Tibial artery (tissue), 4 donors: ENCODE measurements around the gene CTNNA3.

Experiments used
- DNase-seq, 2 donors: peaks; one replicate each; pipeline ENCODE4 v3.0.0-alpha.2; 2019
- H3K27ac ChIP-seq, 2 donors: fragments of 200-600 bp; sonication (generic) in 1 of 2; 1 replicate in 1 of 2; 2 replicates in 1 of 2; pipeline ENCODE4 v1.5.1; 2018 to 2019; ENCODE audit warnings: mild to moderate bottlenecking in 1 of 2
- H3K27me3 ChIP-seq, 2 donors: fragments of 200-600 bp; sonication (generic) in 1 of 2; one replicate each; pipeline versions ENCODE4 v1.5.1 to v1.6.0; 2016 to 2019
- H3K36me3 ChIP-seq, 3 donors: fragments of 200-600 bp; sonication (generic) in 2 of 3; one replicate each; pipeline ENCODE4 v1.5.1; 2016 to 2019; ENCODE audit warnings: mild to moderate bottlenecking in 2 of 3
- H3K4me1 ChIP-seq, 4 donors: fragments of 200-600 bp; sonication (generic) in 2 of 4; 1 replicate in 3 of 4; 2 replicates in 1 of 4; pipeline ENCODE4 v1.5.1; 2016 to 2019
- H3K4me3 ChIP-seq, 2 donors: fragments of 200-600 bp; sonication (generic) in 1 of 2; 1 replicate in 1 of 2; 2 replicates in 1 of 2; pipeline ENCODE4 v1.5.1; 2018 to 2019; ENCODE audit warnings: mild to moderate bottlenecking in 2 of 2
- H3K9me3 ChIP-seq, 3 donors: fragments of 200-600 bp; sonication (generic) in 1 of 3; one replicate each; pipeline ENCODE4 v1.5.1; 2016 to 2019
- intact Hi-C: fragments of 100-400 bp; cut with DNase I; formaldehyde crosslinking; loops from one replicate; pipeline ENCODE4 v1.15.0; 2023; ENCODE audit warnings: low total_unique reads
- TF ChIP-seq, protein P1 (sequence below), 2 experiments: fragments of 200-600 bp in 1 of 2; fragments of 450-650 bp in 1 of 2; IDR thresholded peaks; one replicate each; pipeline ENCODE4 v1.5.1; 2017 to 2019; ENCODE audit warnings: antibody characterized with exemption in 2 of 2, mild to moderate bottlenecking in 1 of 2, moderate library complexity in 1 of 2

The CTNNA3 gene

DNA sequence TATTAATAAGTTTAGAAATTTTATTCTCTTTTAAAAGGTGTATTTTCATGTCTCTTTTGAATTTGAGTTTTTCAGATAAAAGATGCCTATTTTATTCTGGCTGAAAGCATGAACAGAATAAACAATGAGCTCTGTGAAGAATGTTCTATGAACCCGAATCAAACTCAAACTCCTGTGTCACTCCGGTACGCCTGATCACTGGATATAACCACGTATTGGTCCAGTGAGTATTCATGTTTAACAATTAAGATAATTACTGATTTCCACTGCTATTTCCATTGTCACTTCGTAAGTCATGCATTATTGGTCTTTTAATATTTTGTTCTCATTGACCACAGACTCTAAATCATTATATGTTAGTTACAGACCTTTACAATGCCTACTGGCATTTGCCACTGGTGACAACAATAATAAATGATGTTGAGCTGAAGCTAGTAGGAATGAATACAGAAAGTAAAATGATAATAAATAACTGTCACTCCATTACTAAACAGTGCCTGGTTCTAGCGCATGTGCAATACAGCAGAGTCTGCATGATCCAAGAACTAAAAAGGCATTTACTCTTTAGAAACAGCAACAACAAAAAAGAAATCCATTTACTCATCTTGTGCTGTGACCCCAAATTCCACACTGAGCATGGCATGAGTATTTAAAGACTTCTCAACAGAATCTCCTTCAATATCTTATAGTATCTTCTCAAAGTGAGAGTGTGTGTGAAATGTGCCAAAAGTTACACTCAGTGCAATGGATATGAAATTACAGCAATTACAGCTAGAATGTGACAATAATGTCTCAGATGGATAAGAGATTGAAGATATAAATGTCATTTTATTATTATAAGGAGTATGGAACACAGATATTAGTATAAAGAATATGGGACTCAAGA is 1597.2 kb downstream of the CTNNA3 start:
- Histone ChIP-seq H3K4me1 (no peaks in the 10 kb centered on the region), H3K27ac (no peak overlapping the region), H3K9me3 (no peaks in the 10 kb centered on the region), H3K27me3 (no peaks in the 10 kb centered on the region), H3K4me3 (no peak overlapping the region), H3K36me3 (no peaks in the 10 kb centered on the region)
- intact Hi-C loops, result no loop called here
- TF ChIP-seq, protein P1, sequence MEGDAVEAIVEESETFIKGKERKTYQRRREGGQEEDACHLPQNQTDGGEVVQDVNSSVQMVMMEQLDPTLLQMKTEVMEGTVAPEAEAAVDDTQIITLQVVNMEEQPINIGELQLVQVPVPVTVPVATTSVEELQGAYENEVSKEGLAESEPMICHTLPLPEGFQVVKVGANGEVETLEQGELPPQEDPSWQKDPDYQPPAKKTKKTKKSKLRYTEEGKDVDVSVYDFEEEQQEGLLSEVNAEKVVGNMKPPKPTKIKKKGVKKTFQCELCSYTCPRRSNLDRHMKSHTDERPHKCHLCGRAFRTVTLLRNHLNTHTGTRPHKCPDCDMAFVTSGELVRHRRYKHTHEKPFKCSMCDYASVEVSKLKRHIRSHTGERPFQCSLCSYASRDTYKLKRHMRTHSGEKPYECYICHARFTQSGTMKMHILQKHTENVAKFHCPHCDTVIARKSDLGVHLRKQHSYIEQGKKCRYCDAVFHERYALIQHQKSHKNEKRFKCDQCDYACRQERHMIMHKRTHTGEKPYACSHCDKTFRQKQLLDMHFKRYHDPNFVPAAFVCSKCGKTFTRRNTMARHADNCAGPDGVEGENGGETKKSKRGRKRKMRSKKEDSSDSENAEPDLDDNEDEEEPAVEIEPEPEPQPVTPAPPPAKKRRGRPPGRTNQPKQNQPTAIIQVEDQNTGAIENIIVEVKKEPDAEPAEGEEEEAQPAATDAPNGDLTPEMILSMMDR (IDR thresholded peaks at IDR 0.05), result no peak
- no peak for DNase-seq

DNA sequence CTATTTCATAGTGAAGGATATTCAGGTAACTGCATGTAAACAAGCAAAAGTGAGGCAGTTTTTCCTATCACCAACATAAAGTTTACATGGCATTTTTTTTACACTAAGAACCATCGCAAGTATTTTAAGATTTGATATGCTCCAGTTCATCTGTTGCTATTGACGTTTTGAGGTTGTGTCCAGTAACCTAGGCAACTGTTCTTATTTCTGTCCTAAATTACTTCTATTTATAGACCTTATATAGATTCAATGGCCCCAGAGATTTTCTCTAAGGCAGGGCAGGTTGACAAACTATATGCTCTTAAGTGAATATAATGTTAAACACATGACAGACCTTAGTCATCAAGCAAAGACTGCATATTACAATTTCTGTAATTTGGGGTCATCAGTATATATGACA is 1600.4 kb downstream of the CTNNA3 start:
- no peak overlapping the region for H3K4me3 ChIP-seq
- H3K4me1 ChIP-seq, result no peaks in the 10 kb centered on the region
- TF ChIP-seq, protein P1 (IDR thresholded peaks at IDR 0.05), result no peak
- no peaks in the 10 kb centered on the region for H3K9me3 ChIP-seq
- H3K27ac ChIP-seq, result no peak overlapping the region
- intact Hi-C loops, result no loop called here
- H3K36me3 ChIP-seq, result no peaks in the 10 kb centered on the region
- no peak for DNase-seq
- H3K27me3 ChIP-seq, result no peaks in the 10 kb centered on the region

DNA sequence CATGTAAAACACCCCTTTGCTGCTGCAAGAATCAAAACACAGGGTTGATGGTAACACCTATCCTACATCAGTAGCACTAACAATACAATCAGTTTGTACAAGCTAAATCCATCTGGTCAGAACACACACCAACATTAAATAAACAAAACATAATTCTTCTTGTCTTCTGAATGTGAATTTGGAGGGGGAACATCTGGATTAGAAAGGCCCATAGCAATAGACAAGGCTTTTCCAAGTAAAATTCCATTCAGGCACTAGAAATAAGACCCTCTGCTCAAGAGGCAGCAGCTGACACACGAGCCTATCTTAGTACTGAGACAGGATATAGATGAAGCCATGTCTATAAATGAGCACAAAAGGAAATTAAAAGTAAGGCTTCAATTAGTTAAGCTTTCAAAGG is 1610.1 kb downstream of the CTNNA3 start:
- Histone ChIP-seq H3K27ac (no peak overlapping the region), H3K36me3 (no peaks in the 10 kb centered on the region), H3K27me3 (no peaks in the 10 kb centered on the region), H3K4me3 (no peak overlapping the region), H3K9me3 (no peaks in the 10 kb centered on the region), H3K4me1 (no peaks in the 10 kb centered on the region)
- intact Hi-C loops, result no loop called here
- no peak for DNase-seq
- TF ChIP-seq, protein P1 (IDR thresholded peaks at IDR 0.05), result no peak

DNA sequence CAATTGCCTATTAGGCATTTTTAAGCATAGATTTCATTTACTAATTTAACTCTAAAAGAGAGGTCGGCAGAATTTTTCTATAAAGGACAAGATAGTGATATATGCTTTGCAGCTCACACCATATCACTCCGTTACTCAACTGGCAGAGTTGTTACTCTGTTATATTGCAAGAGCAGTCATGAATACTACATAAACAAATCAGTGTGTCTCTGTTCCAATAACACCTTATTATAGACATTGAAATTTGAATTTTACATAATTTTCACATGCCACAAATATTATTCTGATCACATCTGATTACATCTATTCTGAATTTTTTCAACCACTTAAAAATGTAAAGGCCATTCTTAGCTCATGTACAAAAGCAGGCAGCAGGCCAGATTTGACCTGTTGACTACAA is 1624.1 kb downstream of the CTNNA3 start:
- H3K4me3 ChIP-seq, result no peak overlapping the region
- no peaks in the 10 kb centered on the region for H3K9me3 ChIP-seq
- H3K27me3 ChIP-seq, result no peaks in the 10 kb centered on the region
- no peak for DNase-seq
- TF ChIP-seq, protein P1 (IDR thresholded peaks at IDR 0.05), result no peak
- no peaks in the 10 kb centered on the region for H3K36me3 ChIP-seq
- H3K27ac ChIP-seq, result no peak overlapping the region
- H3K4me1 ChIP-seq, result no peaks in the 10 kb centered on the region
- intact Hi-C loops, result no loop called here

DNA sequence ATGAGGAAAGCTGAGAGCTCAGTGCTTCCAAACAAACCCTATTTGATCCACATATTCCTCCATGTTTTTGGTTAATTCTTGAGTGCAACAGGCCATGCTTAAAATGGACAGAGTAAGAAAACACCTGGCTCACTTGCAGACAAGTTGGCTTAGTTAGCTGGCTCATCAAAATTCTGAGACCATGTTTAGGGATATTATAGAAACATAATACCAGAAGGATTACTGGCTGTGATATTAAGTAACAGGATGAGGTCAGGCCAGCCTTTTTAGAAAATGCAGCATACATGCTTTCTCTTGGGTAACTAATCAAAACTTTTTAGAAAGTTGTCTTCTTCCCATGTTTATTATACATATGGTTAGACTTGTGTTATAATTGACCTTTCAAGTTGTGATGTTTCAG is 1637.4 kb downstream of the CTNNA3 start:
- Histone ChIP-seq H3K27me3 (no peaks in the 10 kb centered on the region), H3K4me3 (no peak overlapping the region), H3K27ac (no peak overlapping the region), H3K9me3 (peaks cover 0 to 3% (median 0%) of the 10 kb centered on the region in 3 donors), H3K36me3 (no peaks in the 10 kb centered on the region), H3K4me1 (no peaks in the 10 kb centered on the region)
- intact Hi-C loops, result no loop called here
- TF ChIP-seq, protein P1 (IDR thresholded peaks at IDR 0.05), result no peak
- no peak for DNase-seq
